ENCODE data around the gene C2CD3.
A peak's percentile ranks its signal among the peaks of the same experiment; 100 is the strongest.

The C2CD3 gene

GRCh38 chr11:74043450-74043849 lies 127.4 kb downstream of the C2CD3 start:
- no peak for DNase-seq
- no peak overlapping the region for H3K27ac ChIP-seq
- no peaks in the 10 kb centered on the region for H3K4me1 ChIP-seq
- H3K4me3 ChIP-seq = no peak overlapping the region
- no peaks in the 10 kb centered on the region for H3K27me3 ChIP-seq
- no peak for TF ChIP-seq CTCF (IDR thresholded peaks at IDR 0.05)
- intact Hi-C loops (cut with DNase I; ENCODE audit: low total_unique reads) = no loop called here
- peaks cover 16 to 61% (median 52%) of the 10 kb centered on the region in 3 donors for H3K36me3 ChIP-seq
- H3K9me3 ChIP-seq = no peaks in the 10 kb centered on the region

DNA sequence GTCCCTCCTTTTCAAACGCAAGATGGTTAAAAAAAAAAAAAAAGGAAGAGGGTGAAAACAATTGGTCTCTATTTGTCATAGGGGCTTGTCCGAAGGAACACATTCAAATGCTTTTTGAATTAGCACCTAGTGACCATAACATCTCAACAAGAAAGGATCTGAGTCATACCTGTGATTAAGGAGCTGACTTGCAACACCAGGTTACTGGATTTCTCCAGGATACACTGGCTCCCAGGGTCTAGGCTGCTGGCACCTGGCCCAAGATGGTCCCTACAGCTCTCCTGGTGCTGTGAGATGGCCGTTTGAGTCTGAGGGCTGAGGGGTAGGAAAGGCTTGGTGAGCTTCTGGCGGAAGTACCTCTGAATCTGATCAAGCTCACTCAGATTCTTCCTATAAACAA lies 133.5 kb downstream of the C2CD3 start:
- Histone ChIP-seq H3K4me1 (peaks cover 0 to 7% (median 0%) of the 10 kb centered on the region in 4 donors), H3K9me3 (no peaks in the 10 kb centered on the region), H3K27me3 (no peaks in the 10 kb centered on the region), H3K27ac (no peak overlapping the region), H3K36me3 (peaks cover 24 to 82% (median 60%) of the 10 kb centered on the region in 3 donors), H3K4me3 (no peak overlapping the region)
- TF ChIP-seq CTCF (IDR thresholded peaks at IDR 0.05) = no peak
- no peak for DNase-seq
- intact Hi-C loops (cut with DNase I; ENCODE audit: low total_unique reads) = no loop called here

DNA sequence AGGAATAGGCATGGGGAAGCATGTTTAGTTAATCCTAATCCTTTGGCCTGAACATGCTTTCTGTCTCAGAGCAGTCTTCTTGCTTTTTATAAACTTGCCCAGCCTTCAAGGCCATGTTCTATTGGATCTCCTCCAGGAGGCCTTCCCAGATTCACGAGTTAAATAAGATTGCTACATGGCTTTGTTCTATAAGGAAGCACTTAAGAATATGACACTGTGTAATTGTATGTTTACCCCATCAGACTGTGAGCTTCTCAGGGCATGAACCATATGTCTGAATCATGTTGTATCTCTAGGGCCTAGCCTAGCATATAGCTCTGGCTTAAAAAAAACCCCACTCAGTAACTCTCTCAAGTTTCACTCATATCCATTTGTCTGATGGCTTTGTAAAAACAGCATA lies 135.5 kb downstream of the C2CD3 start:
- no peaks in the 10 kb centered on the region for H3K27me3 ChIP-seq
- H3K36me3 ChIP-seq = peaks cover 26 to 78% (median 58%) of the 10 kb centered on the region in 3 donors
- peaks cover 0 to 7% (median 0%) of the 10 kb centered on the region in 4 donors for H3K4me1 ChIP-seq
- no peak for TF ChIP-seq CTCF (IDR thresholded peaks at IDR 0.05)
- H3K4me3 ChIP-seq = no peak overlapping the region
- no peak for DNase-seq
- intact Hi-C loops (cut with DNase I; ENCODE audit: low total_unique reads) = no loop called here
- H3K27ac ChIP-seq = peak overlapping the region in 1 of 2 donors; percentile 35
- H3K9me3 ChIP-seq = no peaks in the 10 kb centered on the region

GRCh38 chr11:74033046-74033445 lies 137.8 kb downstream of the C2CD3 start:
- H3K4me3 ChIP-seq = no peak overlapping the region
- H3K27me3 ChIP-seq = no peaks in the 10 kb centered on the region
- H3K9me3 ChIP-seq = no peaks in the 10 kb centered on the region
- no peak for DNase-seq
- TF ChIP-seq CTCF (IDR thresholded peaks at IDR 0.05) = no peak
- peaks cover 26 to 73% (median 44%) of the 10 kb centered on the region in 3 donors for H3K36me3 ChIP-seq
- H3K4me1 ChIP-seq = peaks cover 0 to 7% (median 0%) of the 10 kb centered on the region in 4 donors
- H3K27ac ChIP-seq = no peak overlapping the region
- intact Hi-C loops (cut with DNase I; ENCODE audit: low total_unique reads) = no loop called here

DNA sequence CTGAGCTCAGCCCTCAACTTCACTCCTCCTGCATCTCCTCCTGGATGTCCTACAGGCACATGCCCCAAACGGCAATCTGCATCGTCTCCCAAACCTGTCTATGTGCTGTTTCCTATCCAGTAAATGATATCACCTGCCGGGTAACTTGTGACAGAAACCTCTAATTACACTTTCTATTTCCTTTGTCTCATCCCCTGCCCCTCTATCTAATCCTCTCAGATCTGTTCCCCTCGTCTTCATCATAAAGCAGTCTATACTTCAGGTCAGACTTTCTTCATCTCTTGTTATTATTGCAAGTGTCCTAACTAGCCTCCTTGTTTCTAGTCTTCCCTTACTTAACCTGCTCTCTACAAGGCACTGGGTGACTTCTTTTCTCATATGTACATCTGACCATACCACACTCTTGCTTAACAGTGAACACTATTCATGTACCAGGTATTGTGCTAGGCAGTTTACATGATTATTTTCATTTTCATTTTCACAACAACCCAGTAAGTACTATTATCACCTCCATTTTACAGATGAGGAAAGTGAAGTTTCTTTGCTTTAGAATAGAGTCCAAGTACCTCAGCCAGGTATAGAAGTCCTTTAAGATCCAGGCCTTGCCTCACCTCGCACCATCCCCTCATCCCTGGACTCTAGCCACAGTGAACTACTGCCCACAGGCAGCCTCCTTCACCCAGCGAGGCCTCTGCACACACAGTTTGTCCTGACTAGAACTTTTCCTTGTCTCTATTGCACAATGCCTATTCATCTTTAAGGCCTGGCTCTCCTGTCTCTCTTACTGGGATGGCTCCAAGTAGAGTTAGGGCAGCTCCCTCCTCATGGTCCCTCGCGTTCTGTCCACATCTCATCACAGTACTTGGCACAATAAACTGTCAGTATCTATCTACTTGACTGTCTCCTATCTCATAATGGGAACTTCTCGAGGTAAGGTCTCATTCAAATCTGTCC lies 139.8 kb downstream of the C2CD3 start:
- Histone ChIP-seq H3K27me3 (no peaks in the 10 kb centered on the region), H3K4me3 (no peak overlapping the region), H3K27ac (no peak overlapping the region), H3K9me3 (no peaks in the 10 kb centered on the region), H3K4me1 (peaks cover 0 to 15% (median 0%) of the 10 kb centered on the region in 4 donors), H3K36me3 (peaks cover 23 to 61% (median 27%) of the 10 kb centered on the region in 3 donors)
- DNase-seq = no peak
- no peak for TF ChIP-seq CTCF (IDR thresholded peaks at IDR 0.05)
- intact Hi-C loops (cut with DNase I; ENCODE audit: low total_unique reads) = no loop called here
